Calu3 (cell line): ENCODE measurements around the gene FSIP2. TPM values are rescaled to one million over a fixed set of nuclear protein-coding genes. Genes with fewer than 3 reads are reported as not detected.

ENCODE experiments used
- BruUV-seq: library from RNA; stranded (reverse); fragments of 400-500 nt; replicated peaks from 2 replicates; lab custom pipeline; 2021; lab: Mats Ljungman, UMichigan
- CTCF ChIA-PET: fragments of 300-600 bp; sonication (Branson Sonifier 250); formaldehyde crosslinking; loops from one replicate; lab custom pipeline; 2022; ENCODE audit warnings: antibody characterized with exemption; lab: Charles Lee
- DNase-seq: peaks from one replicate; pipeline ENCODE4 v3.0.0; 2022
- H3K27ac Mint-ChIP-seq: one replicate; pipeline ENCODE4 v1.8.0; 2022; ENCODE audit warnings: mixed read lengths; ENCODE audit not compliant: unreplicated experiment
- H3K27me3 Mint-ChIP-seq: one replicate; pipeline ENCODE4 v1.8.0; 2022; ENCODE audit warnings: mixed read lengths; ENCODE audit not compliant: unreplicated experiment
- H3K36me3 Mint-ChIP-seq: one replicate; pipeline ENCODE4 v1.8.0; 2022; ENCODE audit warnings: mild to moderate bottlenecking, moderate library complexity, mixed read lengths; ENCODE audit not compliant: insufficient read depth, unreplicated experiment
- H3K4me1 Mint-ChIP-seq: one replicate; pipeline ENCODE4 v1.8.0; 2022; ENCODE audit warnings: mild to moderate bottlenecking, low read depth, mixed read lengths; ENCODE audit not compliant: unreplicated experiment
- H3K4me3 Mint-ChIP-seq: one replicate; pipeline ENCODE4 v1.8.0; 2022; ENCODE audit warnings: mild to moderate bottlenecking, low read depth, moderate library complexity, mixed read lengths; ENCODE audit not compliant: unreplicated experiment
- H3K9me3 Mint-ChIP-seq: one replicate; pipeline ENCODE4 v1.8.0; 2022; ENCODE audit warnings: low read depth, mixed read lengths; ENCODE audit not compliant: unreplicated experiment
- CTCF ChIP-seq: fragments of 200-600 bp; IDR thresholded peaks from one replicate; pipeline ENCODE4 v1.8.0; 2022; ENCODE audit warnings: antibody characterized with exemption; ENCODE audit not compliant: unreplicated experiment
- intact Hi-C: fragments of 100-400 bp; cut with micrococcal nuclease; formaldehyde crosslinking; loops from one replicate; pipeline ENCODE4 v1.10.0; 2022; ENCODE audit not compliant: unreplicated experiment
- total RNA-seq: library from RNA; stranded (reverse); gene quantifications from 2 replicates; pipeline ENCODE4 v1.2.3, GENCODE V29; 2022

The FSIP2 gene
- total RNA-seq, 1 experiment from 2014 or later: 0.35 TPM

GRCh38 chr2:185793532-185794345 is 55.1 kb downstream of the FSIP2 start:
- H3K36me3 Mint-ChIP-seq: no peaks in the 10 kb centered on the region
- CTCF ChIA-PET: no interaction called here
- H3K9me3 Mint-ChIP-seq: no peaks in the 10 kb centered on the region
- no peak for DNase-seq
- H3K27me3 Mint-ChIP-seq: no peaks in the 10 kb centered on the region
- intact Hi-C loops: no loop called here
- BruUV-seq: no TSS peak
- H3K4me1 Mint-ChIP-seq: no peaks in the 10 kb centered on the region
- no peak overlapping the region for H3K27ac Mint-ChIP-seq
- no peak overlapping the region for H3K4me3 Mint-ChIP-seq
- TF ChIP-seq CTCF: no peak

- Mint-ChIP-seq H3K4me1 (no peaks in the 10 kb centered on the region), H3K27ac (no peak overlapping the region), H3K36me3 (no peaks in the 10 kb centered on the region), H3K9me3 (no peaks in the 10 kb centered on the region), H3K27me3 (no peaks in the 10 kb centered on the region), H3K4me3 (no peak overlapping the region)
- DNase-seq: no peak
- CTCF ChIA-PET: no interaction called here
- no peak for TF ChIP-seq CTCF
- intact Hi-C loops: no loop called here
- no TSS peak for BruUV-seq
Observed at GRCh38 chr2:185796758-185797157, 58.2 kb downstream of the FSIP2 start.

- CTCF ChIA-PET: no interaction called here
- Mint-ChIP-seq H3K9me3 (no peaks in the 10 kb centered on the region), H3K4me3 (no peak overlapping the region), H3K4me1 (no peaks in the 10 kb centered on the region), H3K27me3 (no peaks in the 10 kb centered on the region), H3K36me3 (no peaks in the 10 kb centered on the region), H3K27ac (no peak overlapping the region)
- no peak for TF ChIP-seq CTCF
- no peak for DNase-seq
- intact Hi-C loops: no loop called here
- BruUV-seq: no TSS peak
Observed at GRCh38 chr2:185802926-185803325, 64.3 kb downstream of the FSIP2 start.

GRCh38 chr2:185806783-185807182 is 68.2 kb downstream of the FSIP2 start:
- no TSS peak for BruUV-seq
- H3K27me3 Mint-ChIP-seq: no peaks in the 10 kb centered on the region
- TF ChIP-seq CTCF: no peak

More at GRCh38 chr2:185806783-185807182, 68.2 kb downstream of the FSIP2 start:
- no peaks in the 10 kb centered on the region for H3K9me3 Mint-ChIP-seq
- CTCF ChIA-PET: no interaction called here
- no peaks in the 10 kb centered on the region for H3K4me1 Mint-ChIP-seq
- no peak overlapping the region for H3K4me3 Mint-ChIP-seq
- no peak overlapping the region for H3K27ac Mint-ChIP-seq
- DNase-seq: no peak
- intact Hi-C loops: no loop called here
- H3K36me3 Mint-ChIP-seq: no peaks in the 10 kb centered on the region
